SK-N-SH (cell line): Measurements from ENCODE around the gene DIP2A. TPM values are rescaled to one million over a fixed set of nuclear protein-coding genes. Genes with fewer than 3 reads are reported as not detected.

Source experiments
- CTCF ChIA-PET: fragments of 300-600, 350-600 bp; formaldehyde crosslinking; extraction: SDS; loops from one replicate; lab custom pipeline; 2021; lab: Yijun Ruan, JAX
- POLR2A ChIA-PET: fragments of 350-600 bp; sonication (Branson Sonifier 250); formaldehyde crosslinking; extraction: SDS; loops from one replicate; lab custom pipeline; 2020; ENCODE audit warnings: antibody characterized with exemption, inconsistent platforms; lab: Yijun Ruan, JAX
- DNase-seq: peaks from one replicate; pipeline ENCODE4 v3.0.0; 2012
- H2AFZ ChIP-seq: fragments of 200-600 bp; sonication (generic); 2 replicates; pipeline ENCODE4 v1.8.1; 2016; ENCODE audit warnings: antibody characterized with exemption, mild to moderate bottlenecking, low read depth
- H3F3A ChIP-seq: fragments of 200-600 bp; sonication (generic); replicated peaks from 2 replicates; pipeline ENCODE3; 2016; ENCODE audit warnings: antibody characterized with exemption, mild to moderate bottlenecking; ENCODE audit not compliant: insufficient read depth
- H3K27ac ChIP-seq, 2 experiments: fragments of 200-500 bp in 1 of 2; fragments of 200-600 bp in 1 of 2; sonication (Bioruptor generic) in 1 of 2; sonication (generic), shearing (Covaris generic) in 1 of 2; 2 replicates each; pipeline versions ENCODE4 v1.5.1 to v1.6.1; 2014 to 2016; ENCODE audit warnings: low read depth in 2 of 2, inconsistent platforms in 1 of 2, low read length in 1 of 2, mild to moderate bottlenecking in 1 of 2, mixed read lengths in 1 of 2
- H3K27me3 ChIP-seq: fragments of 200-600 bp; sonication (generic), shearing (Covaris generic); 2 replicates; pipeline ENCODE4 v1.6.1; 2016; ENCODE audit warnings: mixed run types; ENCODE audit not compliant: insufficient read depth
- H3K36me3 ChIP-seq, 2 experiments: fragments of 200-500 bp in 1 of 2; fragments of 200-600 bp in 1 of 2; sonication (Bioruptor generic) in 1 of 2; sonication (generic) in 1 of 2; replicated peaks in 1 of 2; 2 replicates each; pipeline versions ENCODE3 to v1.5.1; 2014 to 2016; ENCODE audit warnings: low read length in 1 of 2, mild to moderate bottlenecking in 1 of 2; ENCODE audit not compliant: insufficient read depth in 2 of 2, control insufficient read depth in 1 of 2
- H3K4me1 ChIP-seq, 2 experiments: fragments of 200-500 bp in 1 of 2; fragments of 200-600 bp in 1 of 2; sonication (Bioruptor generic) in 1 of 2; sonication (generic), shearing (Covaris generic) in 1 of 2; 2 replicates each; pipeline versions ENCODE4 v1.5.1 to v1.6.1; 2014 to 2016; ENCODE audit warnings: low read depth in 1 of 2, low read length in 1 of 2, mixed run types in 1 of 2; ENCODE audit not compliant: insufficient read depth in 2 of 2, control insufficient read depth in 1 of 2
- H3K4me2 ChIP-seq: fragments of 200-600 bp; sonication (generic), shearing (Covaris generic); 2 replicates; pipeline ENCODE4 v1.6.1; 2017; ENCODE audit warnings: mixed run types
- H3K4me3 ChIP-seq, 2 experiments: fragments of 200-500 bp in 1 of 2; fragments of 200-600 bp in 1 of 2; sonication (Bioruptor generic) in 1 of 2; sonication (generic), shearing (Covaris generic) in 1 of 2; 2 replicates each; pipeline versions ENCODE4 v1.5.1 to v1.8.1; 2014 to 2016; ENCODE audit warnings: low read depth in 2 of 2, inconsistent platforms in 1 of 2, low read length in 1 of 2, mild to moderate bottlenecking in 1 of 2, mixed read lengths in 1 of 2, moderate library complexity in 1 of 2
- H3K79me2 ChIP-seq: fragments of 200-600 bp; sonication (generic); 2 replicates; pipeline ENCODE4 v1.8.1; 2017; ENCODE audit warnings: mild to moderate bottlenecking; ENCODE audit not compliant: insufficient read depth
- H3K9ac ChIP-seq: fragments of 200-600 bp; sonication (generic); 2 replicates; pipeline ENCODE4 v1.6.1; 2017; ENCODE audit warnings: mixed run types
- H3K9me2 ChIP-seq: fragments of 200-600 bp; sonication (generic); 2 replicates; pipeline ENCODE4 v1.6.1; 2017; ENCODE audit warnings: mixed run types
- H3K9me3 ChIP-seq: fragments of 200-600 bp; sonication (generic); 2 replicates; pipeline ENCODE4 v1.6.1; 2017; ENCODE audit warnings: mixed run types, mild to moderate bottlenecking, moderate library complexity
- H4K20me1 ChIP-seq: fragments of 200-600 bp; sonication (generic); 2 replicates; pipeline ENCODE4 v1.6.1; 2017; ENCODE audit warnings: mild to moderate bottlenecking, mixed run types; ENCODE audit not compliant: insufficient read depth
- CTCF ChIP-seq: fragments of 200-600 bp; sonication (generic); IDR thresholded peaks from 2 replicates; pipeline ENCODE4 v1.6.1; 2017; ENCODE audit warnings: antibody characterized with exemption, mild to moderate bottlenecking, moderate library complexity
- EZH2phosphoT487 ChIP-seq: fragments of 200-600 bp; sonication (generic); IDR thresholded peaks from 2 replicates; pipeline ENCODE4 v1.6.1; 2017; ENCODE audit warnings: low read depth, mixed run types, mild to moderate bottlenecking, antibody characterized with exemption, moderate library complexity, borderline replicate concordance
- FOSL2 ChIP-seq: IDR thresholded peaks from 2 replicates; pipeline ENCODE4 v1.4.0; 2012; ENCODE audit warnings: low read depth, mild to moderate bottlenecking, moderate library complexity, borderline replicate concordance
- FOXM1 ChIP-seq: IDR thresholded peaks from 2 replicates; pipeline ENCODE4 v1.4.0; 2012; ENCODE audit warnings: low read depth, mild to moderate bottlenecking
- IRF3 ChIP-seq: fragments of 150-350 bp; IDR thresholded peaks from 2 replicates; pipeline ENCODE4 v1.6.1; 2016; ENCODE audit warnings: mild to moderate bottlenecking, low read depth, low read length
- REST ChIP-seq: IDR thresholded peaks from 2 replicates; pipeline ENCODE4 v1.6.1; 2012; ENCODE audit warnings: mild to moderate bottlenecking, low read depth, low read length, moderate library complexity
- RXRA ChIP-seq: IDR thresholded peaks from 2 replicates; pipeline ENCODE4 v1.4.0; 2012; ENCODE audit warnings: low read depth, mild to moderate bottlenecking, borderline replicate concordance
- TCF12 ChIP-seq: IDR thresholded peaks from 2 replicates; pipeline ENCODE4 v1.4.0; 2012
- ZBTB33 ChIP-seq: IDR thresholded peaks from 2 replicates; pipeline ENCODE4 v1.4.0; 2012; ENCODE audit warnings: low read depth, borderline replicate concordance
- WGBS: methylation state at CpG from one replicate; pipeline ENCODE4 v1.1.6; 2017; ENCODE audit warnings: low lambda C conversion rate; 5-methylcytosine and 5-hydroxymethylcytosine counted together
- polyA plus RNA-seq, 3 experiments: library from polyadenylated mRNA; depleted of rRNA; stranded (reverse); fragments of >200 nt; gene quantifications; 2 replicates each; pipeline ENCODE4 v1.2.3, GENCODE V29; 2012

The DIP2A gene
- polyA plus RNA-seq, 1 of the 3 experiments (the other 2 are of a cell fraction): 26.9 TPM

GRCh38 chr21:46603228-46603627, 144.5 kb downstream of the DIP2A start:
- Histone ChIP-seq H3K9me2 (no peaks in the 10 kb centered on the region), H3K79me2 (no peaks in the 10 kb centered on the region), H3K4me2 (no peak overlapping the region), H3F3A (no peaks in the 10 kb centered on the region), H4K20me1 (no peaks in the 10 kb centered on the region), H3K27me3 (no peaks in the 10 kb centered on the region), H3K36me3 (no peaks in the 10 kb centered on the region), H3K4me3 (no peak overlapping the region), H3K27ac (no peak overlapping the region), H3K9ac (no peak overlapping the region), H3K4me1 (peaks cover 7 to 31% of the 10 kb centered on the region in 2 experiments), H3K9me3 (no peaks in the 10 kb centered on the region), H2AFZ (no peak overlapping the region)
- ChIA-PET POLR2A (no interaction called here), CTCF (no interaction called here)
- 65% methylated on average over 8 of the region's 9 CpGs for WGBS
- TF ChIP-seq ZBTB33: no peak
- no peak for TF ChIP-seq FOSL2
- no peak for TF ChIP-seq FOXM1
- no peak for TF ChIP-seq REST
- no peak for TF ChIP-seq CTCF
- no peak for TF ChIP-seq IRF3
- no peak for TF ChIP-seq EZH2phosphoT487
- no peak for TF ChIP-seq RXRA
- no peak for TF ChIP-seq TCF12
- no peak for DNase-seq
